ENCODE results near the gene DNMT1.

- TF ChIP-seq EZH2 (IDR thresholded peaks at IDR 0.05; ENCODE audit: low read length): no peak
- TF ChIP-seq, protein P1, sequence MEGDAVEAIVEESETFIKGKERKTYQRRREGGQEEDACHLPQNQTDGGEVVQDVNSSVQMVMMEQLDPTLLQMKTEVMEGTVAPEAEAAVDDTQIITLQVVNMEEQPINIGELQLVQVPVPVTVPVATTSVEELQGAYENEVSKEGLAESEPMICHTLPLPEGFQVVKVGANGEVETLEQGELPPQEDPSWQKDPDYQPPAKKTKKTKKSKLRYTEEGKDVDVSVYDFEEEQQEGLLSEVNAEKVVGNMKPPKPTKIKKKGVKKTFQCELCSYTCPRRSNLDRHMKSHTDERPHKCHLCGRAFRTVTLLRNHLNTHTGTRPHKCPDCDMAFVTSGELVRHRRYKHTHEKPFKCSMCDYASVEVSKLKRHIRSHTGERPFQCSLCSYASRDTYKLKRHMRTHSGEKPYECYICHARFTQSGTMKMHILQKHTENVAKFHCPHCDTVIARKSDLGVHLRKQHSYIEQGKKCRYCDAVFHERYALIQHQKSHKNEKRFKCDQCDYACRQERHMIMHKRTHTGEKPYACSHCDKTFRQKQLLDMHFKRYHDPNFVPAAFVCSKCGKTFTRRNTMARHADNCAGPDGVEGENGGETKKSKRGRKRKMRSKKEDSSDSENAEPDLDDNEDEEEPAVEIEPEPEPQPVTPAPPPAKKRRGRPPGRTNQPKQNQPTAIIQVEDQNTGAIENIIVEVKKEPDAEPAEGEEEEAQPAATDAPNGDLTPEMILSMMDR (optimal IDR thresholded peaks at IDR 0.05 in 1 of 3, IDR thresholded peaks at IDR 0.05 in 1 of 3, conservative IDR thresholded peaks at IDR 0.05 in 1 of 3; ENCODE audit: extremely low read depth in 1 of 3, insufficient read depth in 2 of 3, low read length in 3 of 3): no peak
These were observed 107.3 kb downstream of the DNMT1 start for GRCh38 chr19:10087296-10088061.
